Hypothalamus (tissue), 51 donors: ENCODE data around the gene U2SURP.

Source experiments
- DNase-seq, 51 donors: peaks; one replicate each; lab custom pipeline; 2025; lab: John Stamatoyannopoulos, UW

Gene U2SURP

DNA sequence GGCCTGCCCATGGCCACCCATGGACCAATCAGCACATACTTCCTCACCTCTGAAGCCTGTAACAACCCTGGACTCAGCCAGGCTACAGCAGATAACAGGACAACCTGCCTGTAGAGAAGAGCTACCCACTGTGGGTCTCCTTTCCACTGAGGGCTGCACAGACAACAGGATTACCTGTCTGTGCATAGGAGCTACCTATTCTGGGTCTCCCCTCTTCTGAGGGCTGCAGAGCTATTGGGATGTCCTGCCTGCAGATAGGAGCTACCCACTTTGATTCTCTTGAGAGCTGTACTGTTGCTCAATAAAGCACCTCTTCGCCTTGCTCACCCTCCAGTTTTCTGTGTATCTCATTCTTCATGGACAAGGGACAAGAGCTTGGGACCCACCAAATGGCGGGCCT lies 94.4 kb downstream of the U2SURP start:
- DNase-seq, result no peak

DNA sequence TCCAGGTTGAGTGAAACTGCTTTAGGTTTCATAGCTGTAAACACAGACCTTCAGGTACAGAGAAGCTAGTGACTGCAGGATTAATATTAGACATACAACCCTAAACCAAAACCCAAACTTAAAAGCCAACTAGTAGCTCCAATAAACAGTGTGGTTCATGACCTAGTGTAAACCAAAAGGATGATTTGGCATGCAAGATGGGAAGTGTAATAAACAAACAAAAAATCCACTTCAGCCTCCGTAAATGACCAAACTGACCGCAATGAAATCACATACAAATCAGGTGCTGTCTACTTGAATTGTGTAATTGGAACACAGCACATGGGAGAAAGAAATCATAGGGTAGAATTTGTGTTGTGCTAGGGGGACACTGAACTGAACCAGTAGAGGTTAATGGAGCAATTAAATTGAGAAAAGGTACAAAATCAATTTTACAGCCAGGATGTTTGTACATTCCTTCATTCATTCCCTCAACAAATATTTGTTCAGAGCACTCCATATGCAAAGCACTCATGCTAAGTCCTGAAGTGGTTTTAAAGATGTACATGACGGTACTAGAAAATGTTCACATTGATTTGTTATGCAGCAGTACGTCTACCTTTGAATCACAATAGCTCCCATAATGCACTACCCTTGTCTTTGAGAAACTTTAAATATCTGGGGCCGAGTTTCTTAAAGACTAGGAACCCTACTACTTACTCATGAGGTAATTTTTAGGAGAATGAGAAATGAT lies 96.8 kb downstream of the U2SURP start:
- DNase-seq, result no peak

DNA sequence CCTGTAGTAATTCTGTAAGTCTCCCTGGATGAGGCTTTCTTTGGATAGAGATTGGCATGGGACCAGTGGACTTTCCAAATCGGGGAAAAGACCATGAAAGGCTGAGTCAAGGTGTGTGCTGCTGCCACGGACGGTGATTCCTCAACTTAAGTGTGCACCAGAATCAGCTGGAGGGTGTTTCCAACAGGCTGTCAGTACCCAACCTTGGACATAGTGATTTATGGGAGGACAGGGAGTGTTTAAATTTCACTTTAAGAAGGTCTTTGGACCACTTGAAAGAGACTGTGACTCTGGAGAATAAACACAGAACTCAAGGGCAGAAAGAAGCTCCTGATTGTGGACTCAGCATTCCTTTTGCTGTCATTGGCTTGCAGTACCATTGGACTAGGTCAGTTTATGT lies 97.8 kb downstream of the U2SURP start:
- DNase-seq, result no peak

DNA sequence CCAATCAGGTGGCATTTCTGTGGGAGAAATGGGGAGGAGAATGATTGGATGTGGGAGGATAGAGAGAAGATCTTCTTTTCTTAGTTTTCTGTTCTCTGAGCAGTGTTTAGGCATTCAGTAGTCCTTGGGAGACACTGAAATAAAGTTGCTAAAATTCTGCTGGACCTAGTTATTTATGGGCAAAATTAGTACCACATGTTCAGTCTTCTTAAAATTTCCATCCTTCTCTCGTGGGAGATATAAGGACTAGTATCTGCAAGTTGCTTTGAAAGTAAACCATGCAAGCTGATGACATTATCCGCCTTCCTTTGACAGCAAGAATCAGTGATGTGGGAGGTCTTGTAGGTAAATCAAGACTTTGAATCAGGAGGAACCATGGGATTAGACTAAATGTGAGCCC lies 98.3 kb downstream of the U2SURP start:
- DNase-seq, result no peak

DNA sequence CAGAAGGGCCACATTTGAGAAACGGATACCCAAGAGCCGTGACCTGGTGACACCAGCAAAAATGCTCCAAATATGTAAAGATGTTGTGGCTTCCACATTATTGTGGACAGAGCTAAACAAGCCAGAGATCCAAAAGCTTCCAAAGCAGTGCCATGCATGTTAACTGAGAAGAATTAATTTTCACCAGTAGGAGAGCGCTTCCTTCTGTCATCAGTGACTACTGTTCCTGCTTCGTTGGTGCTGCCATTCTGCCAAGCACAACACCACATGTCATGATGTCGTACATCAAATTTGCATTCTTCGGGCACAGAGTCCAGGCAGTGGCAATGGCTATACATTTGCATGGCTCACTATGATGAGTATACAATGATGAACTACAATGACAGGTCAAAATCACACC lies 99.1 kb downstream of the U2SURP start:
- DNase-seq, result no peak

DNA sequence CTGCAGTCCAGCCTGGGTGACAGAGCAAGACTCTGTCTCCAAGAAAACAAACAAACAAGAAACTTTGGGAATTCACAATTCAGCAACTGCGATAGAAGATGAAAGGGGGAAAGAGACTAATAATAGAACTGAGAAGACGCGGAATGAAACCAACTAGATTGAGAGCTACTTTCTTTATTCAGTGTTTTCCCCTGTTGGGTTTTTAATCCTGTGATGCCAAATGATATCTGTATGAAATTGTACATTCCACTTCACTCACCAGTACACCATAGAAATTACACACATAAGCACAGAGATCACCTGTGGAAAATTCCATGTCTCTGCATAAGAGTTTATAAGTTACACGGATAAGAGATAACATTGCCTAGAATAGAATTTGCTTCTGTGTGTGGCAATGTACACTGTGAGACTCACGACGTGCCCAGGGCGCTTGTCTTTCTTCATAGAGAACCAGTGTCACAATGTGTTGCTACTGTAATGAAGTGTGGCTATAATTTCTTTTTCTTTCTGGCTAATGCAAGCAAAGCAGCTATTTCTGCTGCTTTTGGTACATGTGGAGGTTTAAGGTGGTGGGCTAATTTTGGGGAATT lies 100.5 kb downstream of the U2SURP start:
- DNase-seq, result no peak

DNA sequence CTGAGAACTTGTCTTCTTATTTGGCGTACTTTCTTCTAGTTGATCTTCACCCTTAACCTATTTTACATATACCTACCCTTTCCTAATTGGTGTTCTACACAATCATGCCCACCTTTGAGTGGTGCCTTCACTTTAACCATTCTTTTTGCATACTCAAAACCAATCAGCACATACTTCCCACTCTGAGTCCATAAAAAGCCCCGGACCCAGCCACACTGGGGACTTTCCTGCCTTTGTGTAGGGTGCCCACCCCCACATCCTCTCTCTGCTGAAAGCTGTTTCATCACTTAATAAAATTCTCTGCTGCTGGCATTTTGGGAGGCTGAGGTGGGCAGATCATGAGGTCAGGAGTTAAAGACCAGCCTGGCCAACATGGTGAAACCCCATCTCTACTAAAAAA lies 102.3 kb downstream of the U2SURP start:
- no peak for DNase-seq

DNA sequence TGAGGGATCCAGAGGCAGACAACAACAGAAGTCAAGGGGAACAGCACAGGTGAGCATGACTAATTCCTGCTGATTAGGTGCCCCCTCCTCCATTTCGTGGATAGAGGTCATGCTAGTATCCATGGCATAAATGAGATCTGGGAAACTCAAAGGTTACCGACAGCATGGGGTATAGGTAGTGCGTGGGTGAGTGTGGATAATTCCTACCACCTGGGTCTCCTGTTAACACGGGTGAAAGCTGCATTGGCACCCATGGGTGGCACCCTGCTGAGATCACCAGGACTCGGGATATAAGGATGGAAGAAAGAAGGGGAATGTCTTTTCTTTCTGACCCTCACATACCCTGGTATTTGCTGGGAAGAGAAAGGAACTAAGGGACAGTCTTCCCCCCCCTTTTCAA lies 103.8 kb downstream of the U2SURP start:
- DNase-seq, result no peak

DNA sequence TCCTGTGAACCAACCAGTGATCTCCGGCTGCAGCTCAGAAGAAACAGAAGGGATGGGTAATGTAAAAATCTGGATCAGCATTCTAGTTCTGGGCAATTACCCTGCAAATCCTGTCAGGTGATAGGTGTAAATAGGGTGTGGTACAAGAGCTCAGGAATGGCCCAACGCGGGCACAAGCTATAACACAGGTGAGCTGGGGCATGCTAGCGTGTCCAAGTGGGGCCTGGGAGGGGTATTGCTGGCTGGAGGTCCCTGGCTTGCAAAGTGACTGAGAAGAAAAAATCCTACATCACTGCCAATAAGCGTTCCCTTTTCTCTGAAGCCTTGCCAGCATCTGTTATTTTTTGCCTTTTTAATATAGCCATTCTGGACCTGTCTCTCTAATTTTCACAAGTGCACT lies 108.5 kb downstream of the U2SURP start:
- no peak for DNase-seq
